Pancreas (tissue), 10 donors: ENCODE results near the gene MGAT3. TPM values are rescaled to one million over a fixed set of nuclear protein-coding genes. Genes with fewer than 3 reads are reported as not detected.

ENCODE experiments used
- ATAC-seq, 4 donors: fragments of 200-7000 bp; cut with Tn5 transposase; one replicate each; pipeline versions ENCODE4 v1.8.0 to v1.9.1; 2020; ENCODE audit warnings: mild to moderate bottlenecking in 4 of 4, moderate library complexity in 4 of 4
- DNase-seq, 6 donors: peaks; one replicate each; pipeline ENCODE4 v3.0.0-alpha.2; 2020
- FAIRE-seq: peaks from 2 replicates; lab custom pipeline; 2012; peaks lifted over from hg19 to GRCh38; lab: Jason Lieb, UNC
- H3K27ac ChIP-seq, 4 donors: fragments of 200-600 bp; sonication (generic); 1 replicate in 3 of 4; 2 replicates in 1 of 4; pipeline versions ENCODE4 v1.5.0 to v1.8.0; 2020
- H3K27me3 ChIP-seq, 4 donors: fragments of 200-600 bp; one replicate each; pipeline ENCODE4 v1.8.0; 2021
- H3K36me3 ChIP-seq, 3 donors: fragments of 200-600 bp; sonication (generic) in 1 of 3; one replicate each; pipeline versions ENCODE4 v1.5.0 to v1.8.0; 2020 to 2021
- H3K4me1 ChIP-seq, 3 donors: fragments of 200-600 bp; one replicate each; pipeline ENCODE4 v1.8.0; 2021
- H3K4me3 ChIP-seq, 4 donors: fragments of 200-600 bp; sonication (generic) in 2 of 4; one replicate each; pipeline versions ENCODE4 v1.5.0 to v1.8.0; 2020 to 2021
- H3K9me3 ChIP-seq, 4 donors: fragments of 200-600 bp; one replicate each; pipeline ENCODE4 v1.8.0; 2021
- WGBS, 2 donors: extraction: QIAGEN DNeasy Blood & Tissue Kit; methylation state at CpG; one replicate each; pipeline ENCODE4 v1.1.7; 2013; 5-methylcytosine and 5-hydroxymethylcytosine counted together
- intact Hi-C, 3 donors: fragments of 100-400 bp; cut with DNase I; formaldehyde crosslinking; loops; one replicate each; pipeline versions ENCODE4 v1.11.1 to v1.14.2; 2022
- polyA plus RNA-seq, 2 donors: library from polyadenylated mRNA; stranded (reverse); fragments of 200-250 nt; gene quantifications; one replicate each; pipeline ENCODE4 v1.2.3, GENCODE V29; 2013
- total RNA-seq, 6 donors: library from RNA; stranded (reverse); fragmentation: NEBNext Ultra II Directional in 4 of 6; extraction: Animal tissue kit (Norgen Biotek cat#: 25700) in 4 of 6; gene quantifications; one replicate each; pipeline versions ENCODE4 v1.2.1 to v1.2.4, GENCODE V29; 2021 to 2023
- TF ChIP-seq, protein P1 (sequence below), 4 donors: fragments of 200-600 bp; sonication (generic) in 3 of 4; IDR thresholded peaks; one replicate each; pipeline versions ENCODE4 v1.5.0 to v1.8.0; 2021; ENCODE audit warnings: antibody characterized with exemption in 4 of 4
- donor health status: healthy with polysubstance abuse.
- donor health status: DM: no; HTN: no; CAD: no; lungs with moderate emphysema.
- donor health status: DM: no; HTN: no; CAD: no.
- donor health status: control.
- donor health status: control.
- donor health status: Bipolar disorder and iron deficiency.
- donor health status: DM: yes; HTN: yes; CAD: no.
- donor health status: DM: no; HTN: no; CAD: no.
- donor health status: DM: no; HTN: no; CAD: no.
- donor health status: DM: yes; HTN: yes; CAD: no.

MGAT3 gene
- total and polyA plus RNA-seq, 8 donors = 1.5 to 4.2 (median 2.2) TPM

DNA sequence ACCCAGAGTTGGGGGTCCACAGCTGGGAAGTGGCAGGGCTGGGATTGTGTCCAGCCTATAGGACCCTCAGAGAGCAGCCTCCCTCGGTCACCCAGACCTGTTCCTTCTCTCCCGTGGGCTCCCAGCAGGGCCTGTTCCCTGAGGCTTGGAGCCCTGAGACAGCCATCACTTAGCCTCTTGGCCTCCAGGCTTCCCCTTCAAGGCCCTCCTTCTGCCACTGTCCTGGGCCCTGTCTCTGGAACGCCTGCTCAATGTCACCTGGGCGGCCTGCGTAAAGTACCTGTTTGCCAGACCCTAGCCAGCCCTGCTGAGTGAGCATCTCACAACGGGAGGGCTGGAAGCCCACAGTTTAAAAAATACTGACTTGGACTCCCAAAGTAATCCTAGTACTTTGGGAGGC, 6.5 kb downstream of the MGAT3 start:
- intact Hi-C loops = no loop called here
- ATAC-seq = no peak
- H3K4me1 ChIP-seq = no peaks in the 10 kb centered on the region
- H3K4me3 ChIP-seq = no peak overlapping the region
- H3K36me3 ChIP-seq = no peaks in the 10 kb centered on the region
- TF ChIP-seq, protein P1, sequence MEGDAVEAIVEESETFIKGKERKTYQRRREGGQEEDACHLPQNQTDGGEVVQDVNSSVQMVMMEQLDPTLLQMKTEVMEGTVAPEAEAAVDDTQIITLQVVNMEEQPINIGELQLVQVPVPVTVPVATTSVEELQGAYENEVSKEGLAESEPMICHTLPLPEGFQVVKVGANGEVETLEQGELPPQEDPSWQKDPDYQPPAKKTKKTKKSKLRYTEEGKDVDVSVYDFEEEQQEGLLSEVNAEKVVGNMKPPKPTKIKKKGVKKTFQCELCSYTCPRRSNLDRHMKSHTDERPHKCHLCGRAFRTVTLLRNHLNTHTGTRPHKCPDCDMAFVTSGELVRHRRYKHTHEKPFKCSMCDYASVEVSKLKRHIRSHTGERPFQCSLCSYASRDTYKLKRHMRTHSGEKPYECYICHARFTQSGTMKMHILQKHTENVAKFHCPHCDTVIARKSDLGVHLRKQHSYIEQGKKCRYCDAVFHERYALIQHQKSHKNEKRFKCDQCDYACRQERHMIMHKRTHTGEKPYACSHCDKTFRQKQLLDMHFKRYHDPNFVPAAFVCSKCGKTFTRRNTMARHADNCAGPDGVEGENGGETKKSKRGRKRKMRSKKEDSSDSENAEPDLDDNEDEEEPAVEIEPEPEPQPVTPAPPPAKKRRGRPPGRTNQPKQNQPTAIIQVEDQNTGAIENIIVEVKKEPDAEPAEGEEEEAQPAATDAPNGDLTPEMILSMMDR (IDR thresholded peaks at IDR 0.05) = no peak
- 86 to 92% methylated on average over 6 of the region's 6 CpGs for WGBS, 2 donors
- H3K27me3 ChIP-seq = no peaks in the 10 kb centered on the region
- H3K9me3 ChIP-seq = no peaks in the 10 kb centered on the region
- no peak for DNase-seq
- H3K27ac ChIP-seq = peak overlapping the region in 2 of 4 donors; percentile 15 to 22
- no peak for FAIRE-seq

DNA sequence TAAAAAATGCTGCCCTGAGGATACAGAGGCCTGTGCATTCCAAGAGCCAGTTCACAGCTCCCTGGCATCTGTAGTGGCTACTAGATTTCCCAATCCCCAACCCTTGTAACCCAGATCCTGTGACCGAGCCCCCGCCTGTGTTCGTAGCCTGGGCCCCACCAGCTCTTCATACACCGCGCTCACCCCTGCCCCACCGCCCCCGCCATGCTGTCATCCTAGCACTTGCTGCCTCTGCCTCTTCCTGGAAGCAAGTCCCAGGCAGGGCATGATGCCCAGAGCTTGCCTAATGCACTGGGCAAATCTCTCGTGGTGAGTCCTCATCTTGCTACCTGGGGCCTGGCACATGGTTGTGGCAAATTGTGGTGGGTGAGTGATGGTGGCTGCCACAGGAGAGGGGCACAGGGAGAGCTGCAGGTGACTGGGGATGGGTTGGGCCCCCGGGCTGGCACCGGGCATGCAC, 7.1 kb downstream of the MGAT3 start:
- no peak for FAIRE-seq

DNA sequence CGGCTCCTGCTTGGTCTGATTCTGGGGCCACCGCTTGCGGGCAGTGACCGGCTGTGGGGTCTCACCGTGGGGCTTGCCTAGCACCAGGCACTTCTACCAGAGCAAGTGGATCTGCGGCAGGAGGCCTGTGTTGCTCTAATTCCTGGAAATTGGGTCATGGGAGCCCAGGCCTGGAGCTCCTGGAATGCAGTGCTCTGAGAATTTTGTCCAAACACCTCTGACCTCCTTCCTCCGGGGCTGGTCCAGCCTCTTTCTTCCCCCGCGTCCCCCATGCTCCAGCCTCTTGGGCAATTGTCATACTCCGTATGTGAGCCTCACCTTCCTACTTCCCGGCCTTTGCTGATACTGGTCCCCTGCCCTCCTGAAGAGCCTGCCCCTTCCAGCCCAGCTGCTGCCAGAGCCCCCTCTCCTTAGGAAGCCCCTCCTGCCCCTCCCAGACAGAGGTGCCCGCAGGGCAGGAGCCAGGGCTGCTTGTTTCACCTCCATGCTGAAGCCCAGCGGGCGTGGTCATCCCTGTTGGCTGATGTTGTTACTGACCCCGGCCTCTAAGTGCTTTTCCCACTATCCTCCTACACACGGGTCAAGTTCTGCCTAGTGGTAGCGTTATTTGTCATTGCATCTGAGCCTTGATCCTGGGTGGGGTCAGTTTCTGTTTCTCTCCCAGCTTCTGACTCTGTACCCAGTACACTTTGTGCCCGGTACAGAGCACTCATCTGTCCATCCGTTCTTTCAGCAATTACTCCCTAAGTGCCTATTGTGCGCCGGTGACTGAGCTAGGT, 9.6 kb downstream of the MGAT3 start:
- H3K4me1 ChIP-seq = peaks cover 0 to 4% (median 0%) of the 10 kb centered on the region in 3 donors
- no peak overlapping the region for H3K4me3 ChIP-seq
- no peaks in the 10 kb centered on the region for H3K36me3 ChIP-seq
- H3K27me3 ChIP-seq = no peaks in the 10 kb centered on the region
- FAIRE-seq = no peak
- DNase-seq = no peak
- no peak for ATAC-seq
- intact Hi-C loops = no loop called here
- TF ChIP-seq, protein P1 (IDR thresholded peaks at IDR 0.05) = no peak
- H3K27ac ChIP-seq = no peak overlapping the region
- WGBS, 2 donors = 79 to 88% methylated on average over 21 of the region's 21 CpGs
- no peaks in the 10 kb centered on the region for H3K9me3 ChIP-seq

More for the DNA sequence above, 7.1 kb downstream of the MGAT3 start:
- intact Hi-C loops = no loop called here
- Histone ChIP-seq H3K27ac (no peak overlapping the region), H3K9me3 (no peaks in the 10 kb centered on the region), H3K27me3 (no peaks in the 10 kb centered on the region), H3K4me1 (no peaks in the 10 kb centered on the region), H3K36me3 (no peaks in the 10 kb centered on the region), H3K4me3 (no peak overlapping the region)
- WGBS, 2 donors = 73 to 77% methylated on average over 10 of the region's 10 CpGs
- DNase-seq (no peak), ATAC-seq (peak in 3 of 4 donors; percentile 16 to 55 (median 40))
- TF ChIP-seq, protein P1 (IDR thresholded peaks at IDR 0.05) = no peak

- no peaks in the 10 kb centered on the region for H3K27me3 ChIP-seq
- DNase-seq = no peak
- TF ChIP-seq, protein P1 (IDR thresholded peaks at IDR 0.05) = no peak
- no peak overlapping the region for H3K4me3 ChIP-seq
- no peaks in the 10 kb centered on the region for H3K36me3 ChIP-seq
- 79 to 88% methylated on average over 17 of the region's 17 CpGs for WGBS, 2 donors
- intact Hi-C loops = no loop called here
- no peak for FAIRE-seq
- peaks cover 0 to 10% (median 0%) of the 10 kb centered on the region in 3 donors for H3K4me1 ChIP-seq
- ATAC-seq = no peak
- no peaks in the 10 kb centered on the region for H3K9me3 ChIP-seq
- no peak overlapping the region for H3K27ac ChIP-seq
Observed at GRCh38 chr22:39467390-39467895, 10.6 kb downstream of the MGAT3 start.
